ENCODE data around the gene KRTAP10-1. TPM values are rescaled to one million over a fixed set of nuclear protein-coding genes. Genes with fewer than 3 reads are reported as not detected.

The KRTAP10-1 gene
- total RNA-seq, 1 donor from 2014 or later: not detected

DNA sequence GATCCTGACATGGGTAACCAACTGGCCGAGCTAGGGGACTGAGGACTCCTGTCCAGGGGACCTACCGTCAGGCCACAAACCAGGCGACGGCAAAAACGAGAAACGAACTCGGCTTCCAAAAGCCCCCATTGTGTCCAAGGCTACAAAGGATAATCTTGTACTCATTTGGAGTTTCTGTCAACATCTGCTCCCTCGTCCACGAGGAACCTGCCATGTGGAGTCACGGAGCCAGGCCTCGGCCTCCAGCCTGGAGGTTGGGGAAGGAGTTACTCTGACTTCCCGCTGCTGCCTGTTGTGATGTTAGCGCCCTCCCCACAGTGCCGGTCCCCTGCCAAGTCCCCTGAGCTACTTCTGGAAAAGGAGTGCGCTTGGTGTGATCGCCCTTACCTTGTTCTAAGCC, 7.3 kb downstream of the KRTAP10-1 start:
- no peaks in the 10 kb centered on the region for H3K9me3 ChIP-seq
- H3K4me3 ChIP-seq: no peak overlapping the region
- TF ChIP-seq, protein P1, sequence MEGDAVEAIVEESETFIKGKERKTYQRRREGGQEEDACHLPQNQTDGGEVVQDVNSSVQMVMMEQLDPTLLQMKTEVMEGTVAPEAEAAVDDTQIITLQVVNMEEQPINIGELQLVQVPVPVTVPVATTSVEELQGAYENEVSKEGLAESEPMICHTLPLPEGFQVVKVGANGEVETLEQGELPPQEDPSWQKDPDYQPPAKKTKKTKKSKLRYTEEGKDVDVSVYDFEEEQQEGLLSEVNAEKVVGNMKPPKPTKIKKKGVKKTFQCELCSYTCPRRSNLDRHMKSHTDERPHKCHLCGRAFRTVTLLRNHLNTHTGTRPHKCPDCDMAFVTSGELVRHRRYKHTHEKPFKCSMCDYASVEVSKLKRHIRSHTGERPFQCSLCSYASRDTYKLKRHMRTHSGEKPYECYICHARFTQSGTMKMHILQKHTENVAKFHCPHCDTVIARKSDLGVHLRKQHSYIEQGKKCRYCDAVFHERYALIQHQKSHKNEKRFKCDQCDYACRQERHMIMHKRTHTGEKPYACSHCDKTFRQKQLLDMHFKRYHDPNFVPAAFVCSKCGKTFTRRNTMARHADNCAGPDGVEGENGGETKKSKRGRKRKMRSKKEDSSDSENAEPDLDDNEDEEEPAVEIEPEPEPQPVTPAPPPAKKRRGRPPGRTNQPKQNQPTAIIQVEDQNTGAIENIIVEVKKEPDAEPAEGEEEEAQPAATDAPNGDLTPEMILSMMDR (IDR thresholded peaks at IDR 0.05): no peak
- intact Hi-C loops (cut with DNase I): no loop called here
- no peaks in the 10 kb centered on the region for H3K27me3 ChIP-seq (ENCODE audit: low read depth)
- H3K4me1 ChIP-seq: no peaks in the 10 kb centered on the region
- no peak overlapping the region for H3K27ac ChIP-seq
- no peaks in the 10 kb centered on the region for H3K36me3 ChIP-seq
- no peak for ATAC-seq
- DNase-seq: no peak

DNA sequence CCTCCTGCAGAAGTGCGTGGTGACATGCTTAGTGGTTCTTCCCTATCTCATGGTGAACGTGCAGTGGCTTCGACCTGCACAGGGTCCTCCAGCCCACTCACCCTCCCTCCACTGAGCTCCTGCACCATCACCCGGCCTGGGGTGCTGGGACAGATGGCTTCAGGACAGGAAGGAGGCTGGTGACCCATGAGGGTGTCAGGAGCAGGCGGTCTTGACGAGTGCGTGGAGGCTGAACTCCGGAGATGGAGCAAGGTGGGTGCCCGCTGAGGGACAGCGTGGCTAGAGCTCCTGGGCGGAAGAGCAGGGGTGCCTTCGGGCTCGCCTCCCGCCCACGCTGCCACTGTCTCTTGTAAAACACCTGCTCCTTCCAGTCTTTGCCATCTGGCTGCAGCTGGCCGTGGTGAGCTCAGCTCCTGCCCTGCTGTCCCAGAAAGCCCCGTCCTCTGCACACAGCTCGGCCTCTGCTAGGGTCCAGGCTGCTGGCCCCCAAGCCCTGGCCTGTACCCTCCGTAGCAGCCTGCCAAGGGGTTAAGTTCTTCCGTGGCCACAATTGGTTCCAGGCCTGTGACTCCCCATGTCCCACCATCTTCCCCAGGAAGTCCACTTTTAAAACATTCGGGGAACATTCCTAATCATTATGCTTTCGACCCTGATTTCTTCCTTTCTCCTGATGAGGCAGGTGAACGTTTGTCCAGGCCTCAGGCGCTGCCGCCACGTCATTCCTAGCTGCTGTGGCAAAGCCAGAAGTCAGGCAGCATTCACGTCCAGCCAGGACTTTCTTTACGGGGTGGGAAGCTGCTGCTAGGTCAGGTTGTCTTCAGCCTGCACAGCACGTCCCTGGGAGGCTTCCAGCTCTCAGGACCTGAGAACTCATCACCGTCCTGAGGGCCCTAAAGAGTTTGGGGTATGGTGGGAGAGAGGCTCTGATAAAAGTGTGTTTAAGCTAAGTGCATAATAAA, 8.1 kb downstream of the KRTAP10-1 start:
- Histone ChIP-seq H3K4me3 (no peak overlapping the region), H3K4me1 (no peaks in the 10 kb centered on the region), H3K36me3 (no peaks in the 10 kb centered on the region), H3K27me3 (ENCODE audit: low read depth) (no peaks in the 10 kb centered on the region), H3K27ac (no peak overlapping the region), H3K9me3 (no peaks in the 10 kb centered on the region)
- DNase-seq (peak; percentile 38), ATAC-seq (no peak)
- intact Hi-C loops (cut with DNase I): no loop called here
- TF ChIP-seq, protein P1 (IDR thresholded peaks at IDR 0.05): no peak

DNA sequence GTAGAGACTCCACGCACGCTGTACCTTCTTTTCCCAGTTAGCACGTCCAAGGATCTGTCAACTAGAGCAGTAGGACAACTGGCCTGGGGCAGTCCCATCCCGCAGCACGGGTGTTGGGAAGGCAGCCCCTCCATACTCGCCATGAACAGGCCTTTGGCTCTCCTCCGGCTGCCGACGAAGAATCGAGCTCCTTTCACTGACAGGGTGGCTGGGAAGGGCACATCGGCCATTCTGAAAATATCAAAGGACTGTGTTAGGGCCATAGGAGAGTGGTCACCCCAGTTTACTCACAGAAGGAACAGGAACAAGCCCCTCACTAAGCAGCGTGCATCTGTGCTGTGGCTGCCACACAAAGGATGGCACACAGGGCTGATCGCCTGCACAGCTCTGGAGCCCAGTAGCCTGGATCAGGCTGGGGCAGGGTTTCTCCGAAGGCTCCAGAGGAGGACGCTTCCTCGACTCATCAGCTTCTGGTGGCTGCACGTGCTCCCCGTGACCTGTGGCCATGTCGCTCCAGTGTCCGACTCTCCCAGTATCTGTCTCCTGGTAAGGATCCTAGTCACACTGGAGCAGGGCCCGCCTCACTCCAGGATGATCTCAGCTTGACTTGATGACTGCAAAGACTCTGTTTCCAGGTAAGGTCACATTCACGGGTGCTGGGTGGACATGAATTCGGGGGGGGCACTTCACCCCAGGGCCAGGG, 8.9 kb downstream of the KRTAP10-1 start:
- no peaks in the 10 kb centered on the region for H3K4me1 ChIP-seq
- ATAC-seq: no peak
- no peaks in the 10 kb centered on the region for H3K27me3 ChIP-seq (ENCODE audit: low read depth)
- intact Hi-C loops (cut with DNase I): no loop called here
- no peak for DNase-seq
- H3K9me3 ChIP-seq: no peaks in the 10 kb centered on the region
- TF ChIP-seq, protein P1 (IDR thresholded peaks at IDR 0.05): no peak
- H3K27ac ChIP-seq: no peak overlapping the region
- H3K4me3 ChIP-seq: no peak overlapping the region
- no peaks in the 10 kb centered on the region for H3K36me3 ChIP-seq

DNA sequence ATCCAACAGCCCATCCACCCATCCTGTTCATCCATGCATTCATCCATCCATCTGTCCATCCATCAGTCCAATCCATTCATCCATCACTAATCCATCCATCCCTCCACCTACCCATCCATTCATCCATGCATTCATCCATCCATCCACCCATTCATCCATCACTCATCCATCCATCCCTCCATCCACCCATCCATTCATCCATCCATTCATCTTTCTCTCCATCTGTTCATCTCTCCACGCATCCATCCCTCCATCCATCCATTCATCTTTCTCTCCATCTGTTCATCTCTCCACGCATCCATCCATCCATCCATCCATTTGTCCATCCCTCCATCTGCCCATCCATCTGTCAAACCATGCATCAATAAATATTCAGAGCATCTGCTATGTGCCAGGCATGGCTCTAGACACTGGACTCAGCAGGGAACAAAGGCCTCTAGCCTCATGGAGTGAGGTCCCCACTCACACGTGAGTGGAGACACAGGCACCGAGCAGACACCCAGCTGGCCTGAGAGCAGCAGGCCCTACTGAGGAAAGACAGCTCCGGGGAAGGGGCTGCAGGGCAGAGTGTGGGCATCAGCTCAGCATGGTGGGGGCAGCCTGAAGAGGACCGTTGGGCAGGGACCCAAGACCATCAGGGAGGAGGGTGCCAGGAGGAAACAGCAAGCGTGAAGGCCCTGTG, 9.6 kb downstream of the KRTAP10-1 start:
- ATAC-seq: no peak
- Histone ChIP-seq H3K36me3 (no peaks in the 10 kb centered on the region), H3K4me1 (no peaks in the 10 kb centered on the region), H3K27me3 (ENCODE audit: low read depth) (no peaks in the 10 kb centered on the region), H3K27ac (no peak overlapping the region), H3K9me3 (no peaks in the 10 kb centered on the region), H3K4me3 (no peak overlapping the region)
- TF ChIP-seq, protein P1 (IDR thresholded peaks at IDR 0.05): no peak
- no peak for DNase-seq
- intact Hi-C loops (cut with DNase I): no loop called here

DNA sequence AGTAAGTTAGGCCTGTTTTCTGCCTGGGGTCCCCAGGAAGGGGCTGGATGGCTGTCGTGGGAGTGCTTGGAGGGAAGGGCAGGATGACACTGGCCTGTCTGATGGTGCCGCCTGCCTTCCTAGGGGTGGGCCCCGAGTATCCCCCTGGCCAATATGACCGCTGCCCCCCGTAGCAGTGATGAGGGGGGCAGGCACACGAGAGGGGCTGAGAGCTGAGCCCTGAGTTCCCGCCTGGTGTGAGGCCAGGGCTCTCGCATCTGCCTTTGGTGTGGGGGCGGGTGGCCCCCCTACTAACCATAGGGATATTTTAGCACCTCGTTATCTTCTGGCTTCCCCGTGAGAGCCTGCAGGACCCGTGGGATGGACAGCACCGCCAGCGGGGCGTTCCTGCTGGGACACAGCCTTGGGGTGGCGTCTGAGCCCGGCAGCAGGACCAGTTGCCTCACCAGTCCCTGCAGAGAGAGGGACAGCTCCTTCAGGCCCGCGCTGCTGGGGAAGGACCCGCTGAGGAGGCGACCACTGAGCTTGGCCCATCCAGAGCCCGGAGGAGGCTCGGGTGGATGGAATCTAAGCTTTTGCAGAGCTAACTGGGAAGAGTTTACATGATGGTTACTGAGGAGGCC, 10.4 kb downstream of the KRTAP10-1 start:
- H3K36me3 ChIP-seq: no peaks in the 10 kb centered on the region
- no peaks in the 10 kb centered on the region for H3K4me1 ChIP-seq
- intact Hi-C loops (cut with DNase I): no loop called here
- H3K27me3 ChIP-seq (ENCODE audit: low read depth): no peaks in the 10 kb centered on the region
- H3K27ac ChIP-seq: no peak overlapping the region
- TF ChIP-seq, protein P1 (IDR thresholded peaks at IDR 0.05): no peak
- ATAC-seq (no peak), DNase-seq (no peak)
- H3K9me3 ChIP-seq: no peaks in the 10 kb centered on the region
- no peak overlapping the region for H3K4me3 ChIP-seq

All from lower lobe of right lung (tissue), 2 donors.